Spleen (tissue), 13 donors: Measurements from ENCODE around the gene ARL11. TPM values are rescaled to one million over a fixed set of nuclear protein-coding genes. Genes with fewer than 3 reads are reported as not detected.

ENCODE experiments used
- DNase-seq: peaks from one replicate; pipeline ENCODE4 v3.0.0-alpha.2; 2020
- H3K27ac ChIP-seq, 8 donors: fragments of 200-600 bp; sonication (generic) in 7 of 8; 1 replicate in 4 of 8; 2 replicates in 4 of 8; pipeline versions ENCODE4 v1.5.0 to v1.8.0; 2016 to 2021; ENCODE audit warnings: inconsistent platforms in 4 of 8, mild to moderate bottlenecking in 4 of 8, moderate library complexity in 1 of 8
- H3K27me3 ChIP-seq, 7 donors: fragments of 200-600 bp; sonication (generic) in 6 of 7; replicated peaks in 1 of 7; 1 replicate in 4 of 7; 2 replicates in 3 of 7; pipeline versions ENCODE4 v1.5.0 to v1.8.0; 2016 to 2021; ENCODE audit warnings: inconsistent platforms in 3 of 7, mild to moderate bottlenecking in 1 of 7
- H3K36me3 ChIP-seq, 6 donors: fragments of 200-600 bp; sonication (generic) in 5 of 6; 1 replicate in 4 of 6; 2 replicates in 2 of 6; pipeline versions ENCODE4 v1.5.0 to v1.8.0; 2016 to 2021; ENCODE audit warnings: inconsistent platforms in 2 of 6
- H3K4me1 ChIP-seq, 6 donors: fragments of 200-600 bp; sonication (generic) in 5 of 6; 1 replicate in 3 of 6; 2 replicates in 3 of 6; pipeline versions ENCODE4 v1.5.0 to v1.8.0; 2016 to 2021; ENCODE audit warnings: inconsistent platforms in 3 of 6
- H3K4me3 ChIP-seq, 8 donors: fragments of 200-600 bp; sonication (generic) in 7 of 8; 1 replicate in 4 of 8; 2 replicates in 4 of 8; pipeline versions ENCODE4 v1.5.0 to v1.8.0; 2016 to 2021; ENCODE audit warnings: inconsistent platforms in 4 of 8, mild to moderate bottlenecking in 4 of 8, moderate library complexity in 2 of 8
- H3K9me3 ChIP-seq, 8 donors: fragments of 200-600 bp; sonication (generic) in 7 of 8; 1 replicate in 4 of 8; 2 replicates in 4 of 8; pipeline versions ENCODE4 v1.5.0 to v1.8.0; 2016 to 2021; ENCODE audit warnings: inconsistent platforms in 4 of 8
- POLR2A ChIP-seq, 3 donors: fragments of 450-650 bp; IDR thresholded peaks; one replicate each; pipeline ENCODE4 v1.5.1; 2017; ENCODE audit warnings: antibody characterized with exemption in 3 of 3, mild to moderate bottlenecking in 1 of 3
- POLR2AphosphoS5 ChIP-seq, 3 donors: sonication (generic); formaldehyde crosslinking; IDR thresholded peaks; one replicate each; pipeline ENCODE4 v1.5.1; 2017; ENCODE audit warnings: antibody characterized with exemption in 3 of 3
- WGBS, 5 donors: extraction: QIAGEN DNeasy Blood & Tissue Kit in 3 of 5; methylation state at CpG; one replicate each; pipeline versions ENCODE4 v1.1.5 to v1.1.7; 2013 to 2018; 5-methylcytosine and 5-hydroxymethylcytosine counted together
- intact Hi-C: fragments of 100-400 bp; cut with DNase I; formaldehyde crosslinking; loops from one replicate; pipeline ENCODE4 v1.15.0; 2023; ENCODE audit warnings: low total_unique reads
- long read RNA-seq, 2 donors: transcript quantifications; one replicate each; lab custom pipeline, GENCODE V29; 2026
- polyA plus RNA-seq, 3 donors: library from polyadenylated mRNA; stranded (reverse); fragments of 200-250 nt; gene quantifications; one replicate each; pipeline ENCODE4 v1.2.1, GENCODE V29; 2013
- total RNA-seq, 7 donors: library from RNA; depleted of rRNA in 3 of 7; stranded (reverse); fragments of >200 nt in 3 of 7; fragmentation: NEBNext Ultra II Directional in 4 of 7; extraction: Animal tissue kit (Norgen Biotek cat#: 25700) in 4 of 7; gene quantifications; one replicate each; pipeline versions ENCODE4 v1.1.0 to v1.2.1, GENCODE V29; 2016 to 2021
- TF ChIP-seq, protein P1 (sequence below), 11 experiments: fragments of 200-600 bp in 7 of 11; fragments of 450-650 bp in 4 of 11; sonication (generic) in 4 of 11; IDR thresholded peaks in 8 of 11; conservative IDR thresholded peaks in 3 of 11; 1 replicate in 7 of 11; 2 replicates in 4 of 11; pipeline versions ENCODE4 v1.4.0 to v1.8.0; 2016 to 2021; ENCODE audit warnings: antibody characterized with exemption in 11 of 11, inconsistent platforms in 4 of 11, mild to moderate bottlenecking in 1 of 11
- donor health status: healthy with polysubstance abuse.
- donor health status: DM: no; HTN: no; CAD: no; lungs with moderate emphysema.
- donor health status: DM: no; HTN: no; CAD: no.
- donor health status: Bipolar disorder and iron deficiency.
- donor health status: healthy.
- donor health status: DM: no; HTN: no; CAD: no.
- donor health status: DM: yes; HTN: yes; CAD: no.

Gene ARL11
- total RNA-seq (10 to 100 TPM in 5 of 7 donors, 1 to 10 TPM in 2; 8.5 to 15.7 (median 11.7) TPM), polyA plus RNA-seq (10 to 100 TPM in 1 of 3 donors, 1 to 10 TPM in 2; 4.7 to 11.8 (median 8.8) TPM)
- long read RNA-seq, donor 1, transcript ARL11-201 (2 exons, 3,760 nt): major isoform, 7 of 7 reads
- long read RNA-seq, donor 1, partial matches to known transcripts: 0 of 7 reads
- long read RNA-seq, donor 1, other reads (novel, unspliced or antisense): 0 of 7 reads
- long read RNA-seq, donor 2, partial matches to known transcripts: 0 of 4 reads
- long read RNA-seq, donor 2, other reads (novel, unspliced or antisense): 0 of 4 reads

DNA sequence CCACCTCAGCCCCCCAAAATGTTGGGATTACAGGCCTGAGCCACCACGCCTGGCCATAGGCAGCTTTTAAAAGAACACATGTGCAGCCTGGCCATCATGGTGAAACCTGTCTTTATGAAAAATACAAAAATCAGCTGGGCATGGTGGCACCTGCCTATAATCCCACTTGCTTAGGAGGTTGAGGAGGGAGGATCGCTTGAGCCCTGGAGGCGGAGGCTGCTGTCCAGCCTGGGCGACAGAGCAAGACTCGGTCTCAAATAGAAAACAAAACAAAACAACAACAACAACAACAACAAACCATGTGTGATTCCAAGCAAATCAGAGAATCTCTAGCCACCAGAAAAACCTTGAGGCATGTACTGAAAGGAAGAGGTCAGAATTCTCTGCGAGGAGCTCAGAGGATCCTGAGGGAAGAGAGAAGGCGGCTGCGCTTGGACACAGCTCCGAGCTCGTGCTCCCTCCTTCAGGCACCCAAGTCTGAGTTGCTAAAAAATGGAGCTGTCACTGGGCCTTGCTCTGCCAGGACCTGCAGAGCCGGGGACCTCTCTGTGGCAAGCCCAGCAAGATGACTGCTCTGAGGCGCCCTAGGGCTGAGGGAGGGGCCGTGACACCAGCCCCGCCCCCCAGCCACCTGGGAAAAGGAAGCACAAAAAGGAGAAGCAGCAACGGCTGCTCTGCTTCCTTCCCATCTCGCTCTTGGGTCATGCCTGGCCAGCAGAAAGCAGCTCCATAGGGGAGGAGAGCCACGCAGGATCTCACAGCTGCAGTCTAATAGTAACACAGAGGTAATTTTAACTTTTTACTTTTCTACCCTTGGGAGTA is at the start of gene ARL11:
ARL11 (plus strand) TSS at position 677 of the 822 bp plus-strand sequence. CDS start 1,941 bp downstream, outside the sequence.
- 33 to 44% (median 36%) methylated on average over 16 to 17 of the region's 17 CpGs for WGBS, 5 donors
- peak; percentile 96 for DNase-seq

DNA sequence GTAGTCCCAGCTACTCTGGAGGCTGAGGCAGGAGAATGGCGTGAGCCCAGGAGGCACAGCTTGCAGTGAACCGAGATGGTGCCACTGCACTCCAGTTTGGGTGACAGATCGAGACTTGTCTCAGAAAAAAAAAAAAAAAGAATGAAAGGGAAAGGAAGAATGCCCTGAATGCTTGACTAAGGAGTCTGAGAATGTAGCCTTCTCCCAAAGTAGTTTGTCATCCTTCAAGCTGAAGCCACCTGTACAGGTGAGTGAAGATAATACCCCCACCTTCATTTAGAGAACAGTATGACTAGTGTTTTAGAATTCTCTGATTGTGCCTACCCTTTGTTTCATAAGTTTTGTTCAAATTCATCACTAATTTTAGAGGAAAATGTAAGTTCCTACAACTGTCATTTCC is 48.8 kb upstream of the ARL11 start:
- Histone ChIP-seq H3K4me1 (peaks cover 5 to 43% (median 16%) of the 10 kb centered on the region in 6 donors), H3K27ac (no peak overlapping the region), H3K9me3 (no peaks in the 10 kb centered on the region), H3K36me3 (peaks cover 0 to 40% (median 6%) of the 10 kb centered on the region in 6 donors), H3K4me3 (no peak overlapping the region), H3K27me3 (no peaks in the 10 kb centered on the region)
- 77 to 100% (median 96%) methylated on average over 3 of the region's 3 CpGs for WGBS, 5 donors
- TF ChIP-seq, protein P1, sequence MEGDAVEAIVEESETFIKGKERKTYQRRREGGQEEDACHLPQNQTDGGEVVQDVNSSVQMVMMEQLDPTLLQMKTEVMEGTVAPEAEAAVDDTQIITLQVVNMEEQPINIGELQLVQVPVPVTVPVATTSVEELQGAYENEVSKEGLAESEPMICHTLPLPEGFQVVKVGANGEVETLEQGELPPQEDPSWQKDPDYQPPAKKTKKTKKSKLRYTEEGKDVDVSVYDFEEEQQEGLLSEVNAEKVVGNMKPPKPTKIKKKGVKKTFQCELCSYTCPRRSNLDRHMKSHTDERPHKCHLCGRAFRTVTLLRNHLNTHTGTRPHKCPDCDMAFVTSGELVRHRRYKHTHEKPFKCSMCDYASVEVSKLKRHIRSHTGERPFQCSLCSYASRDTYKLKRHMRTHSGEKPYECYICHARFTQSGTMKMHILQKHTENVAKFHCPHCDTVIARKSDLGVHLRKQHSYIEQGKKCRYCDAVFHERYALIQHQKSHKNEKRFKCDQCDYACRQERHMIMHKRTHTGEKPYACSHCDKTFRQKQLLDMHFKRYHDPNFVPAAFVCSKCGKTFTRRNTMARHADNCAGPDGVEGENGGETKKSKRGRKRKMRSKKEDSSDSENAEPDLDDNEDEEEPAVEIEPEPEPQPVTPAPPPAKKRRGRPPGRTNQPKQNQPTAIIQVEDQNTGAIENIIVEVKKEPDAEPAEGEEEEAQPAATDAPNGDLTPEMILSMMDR (IDR thresholded peaks at IDR 0.05 in 8 of 11, conservative IDR thresholded peaks at IDR 0.05 in 3 of 11): no peak
- no peak for TF ChIP-seq POLR2A (IDR thresholded peaks at IDR 0.05)
- intact Hi-C loops: no loop called here
- DNase-seq: no peak

More for the DNA sequence above, at the start of gene ARL11:
- Histone ChIP-seq H3K27ac (peak within 1 kb of the TSS; percentile 29 to 93 (median 76)), H3K27me3 (no peaks in the 10 kb centered on the region), H3K4me3 (peak within 1 kb of the TSS; percentile 28 to 79 (median 51)), H3K36me3 (peaks cover 0 to 18% (median 0%) of the 10 kb centered on the region in 6 donors), H3K4me1 (peaks cover 0 to 76% (median 48%) of the 10 kb centered on the region in 6 donors), H3K9me3 (no peaks in the 10 kb centered on the region)
- intact Hi-C loops: no loop called here
- TF ChIP-seq POLR2AphosphoS5 (IDR thresholded peaks at IDR 0.05) (peak; percentile 85 to 95 (median 88)), POLR2A (IDR thresholded peaks at IDR 0.05) (peak in 2 of 3 donors; percentile 17 to 54)
- TF ChIP-seq, protein P1 (IDR thresholded peaks at IDR 0.05 in 8 of 11, conservative IDR thresholded peaks at IDR 0.05 in 3 of 11): no peak

DNA sequence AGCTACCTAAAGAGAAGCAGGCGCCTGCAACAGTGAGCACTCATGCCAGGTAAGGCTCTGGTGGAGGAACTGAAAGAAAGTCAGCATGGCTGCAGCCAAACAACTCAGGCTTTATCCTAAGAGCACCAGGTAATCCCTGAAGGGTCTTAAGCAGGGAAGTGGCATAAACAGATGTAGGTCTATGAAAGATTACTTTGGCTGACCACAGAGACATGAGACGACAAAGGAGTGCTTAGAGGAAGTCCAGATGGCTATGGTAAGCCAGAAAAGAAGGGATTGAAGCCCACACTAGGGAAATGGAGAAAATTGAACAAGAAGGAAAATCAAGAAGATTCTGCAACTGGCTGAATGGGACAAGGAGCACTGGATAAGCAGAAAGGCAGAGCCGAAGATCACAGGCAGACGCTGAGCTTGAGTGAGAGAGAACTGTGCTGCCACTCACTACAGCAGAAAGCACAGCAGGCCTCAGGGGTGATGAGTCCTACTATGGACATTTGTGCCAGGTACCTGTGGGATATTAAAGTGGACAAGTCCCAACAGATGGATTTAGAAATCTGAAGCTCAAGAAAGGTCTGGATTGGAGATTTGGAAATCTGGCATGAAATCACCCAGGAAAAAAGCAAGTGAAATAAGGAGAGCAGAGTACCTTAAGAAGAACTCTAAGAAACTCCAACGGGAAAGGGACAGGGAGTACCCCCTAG is 47.2 kb upstream of the ARL11 start:
- Histone ChIP-seq H3K36me3 (peaks cover 0 to 40% (median 6%) of the 10 kb centered on the region in 6 donors), H3K27me3 (no peaks in the 10 kb centered on the region), H3K4me1 (peaks cover 5 to 54% (median 22%) of the 10 kb centered on the region in 6 donors), H3K27ac (no peak overlapping the region), H3K4me3 (no peak overlapping the region), H3K9me3 (no peaks in the 10 kb centered on the region)
- WGBS, 5 donors: 73 to 83% (median 81%) methylated on average over 5 of the region's 5 CpGs
- intact Hi-C loops: no loop called here
- no peak for DNase-seq
- TF ChIP-seq POLR2AphosphoS5 (IDR thresholded peaks at IDR 0.05) (no peak), POLR2A (IDR thresholded peaks at IDR 0.05) (no peak)
- TF ChIP-seq, protein P1 (IDR thresholded peaks at IDR 0.05 in 8 of 11, conservative IDR thresholded peaks at IDR 0.05 in 3 of 11): no peak
